Colonic mucosa (tissue), 4 donors: ENCODE results near the gene CYGB. TPM values are rescaled to one million over a fixed set of nuclear protein-coding genes. Genes with fewer than 3 reads are reported as not detected.

ENCODE experiments used
- DNase-seq: peaks from one replicate; pipeline ENCODE4 v3.0.0-alpha.2; 2020
- H3K27ac ChIP-seq: fragments of 200-600 bp; one replicate; pipeline ENCODE4 v1.8.0; 2021
- H3K27me3 ChIP-seq: fragments of 200-600 bp; one replicate; pipeline ENCODE4 v1.8.0; 2021
- H3K36me3 ChIP-seq: fragments of 200-600 bp; one replicate; pipeline ENCODE4 v1.8.0; 2021
- H3K4me1 ChIP-seq: fragments of 200-600 bp; one replicate; pipeline ENCODE4 v1.8.0; 2021; ENCODE audit warnings: mild to moderate bottlenecking
- H3K4me3 ChIP-seq: fragments of 200-600 bp; one replicate; pipeline ENCODE4 v1.8.0; 2021
- H3K9ac ChIP-seq, 2 donors: one replicate each; pipeline ENCODE4 v1.7.0; 2013; ENCODE audit warnings: control low read depth in 2 of 2, low read depth in 2 of 2, low read length in 2 of 2
- H3K9me3 ChIP-seq: fragments of 200-600 bp; one replicate; pipeline ENCODE4 v1.8.0; 2021
- CTCF ChIP-seq: fragments of 200-600 bp; IDR thresholded peaks from one replicate; pipeline ENCODE4 v1.8.0; 2022; ENCODE audit warnings: antibody characterized with exemption, mild to moderate bottlenecking
- intact Hi-C: fragments of 100-400 bp; cut with DNase I; formaldehyde crosslinking; loops from one replicate; pipeline ENCODE4 v1.14.1; 2022
- total RNA-seq, 2 donors: library from RNA; stranded (reverse); fragmentation: NEBNext Ultra II Directional in 1 of 2; extraction: Animal tissue kit (Norgen Biotek cat#: 25700) in 1 of 2; gene quantifications; one replicate each; pipeline ENCODE4 v1.2.1, GENCODE V29; 2021
- donor health status: healthy.
- donor health status: DM: no; HTN: no; CAD: no.
- donor health status: DM: no; HTN: no; CAD: no.

CYGB gene
- total RNA-seq, 2 donors from 2014 or later = 4.7 to 9.9 TPM

GRCh38 chr17:76544546-76545365 lies 7.2 kb upstream of the CYGB start:
- Histone ChIP-seq H3K4me1 (no peaks in the 10 kb centered on the region), H3K27ac (no peak overlapping the region), H3K4me3 (no peak overlapping the region), H3K36me3 (no peaks in the 10 kb centered on the region), H3K27me3 (no peaks in the 10 kb centered on the region), H3K9me3 (no peaks in the 10 kb centered on the region), H3K9ac (no peak overlapping the region)
- no peak for DNase-seq
- no peak for TF ChIP-seq CTCF
- intact Hi-C loops = no loop called here

- Histone ChIP-seq H3K36me3 (no peaks in the 10 kb centered on the region), H3K9ac (no peak overlapping the region), H3K4me1 (no peaks in the 10 kb centered on the region), H3K27me3 (peaks cover 2% of the 10 kb centered on the region), H3K9me3 (no peaks in the 10 kb centered on the region), H3K4me3 (no peak overlapping the region), H3K27ac (no peak overlapping the region)
- intact Hi-C loops = no loop called here
- DNase-seq = no peak
- TF ChIP-seq CTCF = no peak
These were observed 6.5 kb upstream of the CYGB start for GRCh38 chr17:76543826-76544545.

- TF ChIP-seq CTCF = no peak
- intact Hi-C loops = no loop called here
- H3K4me3 ChIP-seq = no peak overlapping the region
- H3K36me3 ChIP-seq = no peaks in the 10 kb centered on the region
- DNase-seq = no peak
- no peak overlapping the region for H3K27ac ChIP-seq
- no peaks in the 10 kb centered on the region for H3K4me1 ChIP-seq
- H3K9me3 ChIP-seq = no peaks in the 10 kb centered on the region
- H3K27me3 ChIP-seq = peaks cover 8% of the 10 kb centered on the region
- no peak overlapping the region for H3K9ac ChIP-seq
These were observed 5.9 kb upstream of the CYGB start for GRCh38 chr17:76543482-76543825.

- no peak for TF ChIP-seq CTCF
- intact Hi-C loops = no loop called here
- Histone ChIP-seq H3K9ac (no peak overlapping the region), H3K4me1 (no peaks in the 10 kb centered on the region), H3K4me3 (no peak overlapping the region), H3K36me3 (no peaks in the 10 kb centered on the region), H3K27me3 (peaks cover 12% of the 10 kb centered on the region), H3K27ac (no peak overlapping the region), H3K9me3 (no peaks in the 10 kb centered on the region)
- DNase-seq = no peak
These were observed 5.5 kb upstream of the CYGB start for GRCh38 chr17:76542984-76543383.

GRCh38 chr17:76542566-76542971 lies 5.1 kb upstream of the CYGB start:
- intact Hi-C loops = no loop called here
- no peaks in the 10 kb centered on the region for H3K4me1 ChIP-seq
- H3K9me3 ChIP-seq = no peaks in the 10 kb centered on the region
- H3K27ac ChIP-seq = no peak overlapping the region
- no peak for DNase-seq
- no peaks in the 10 kb centered on the region for H3K36me3 ChIP-seq
- peaks cover 16% of the 10 kb centered on the region for H3K27me3 ChIP-seq
- no peak for TF ChIP-seq CTCF
- H3K4me3 ChIP-seq = no peak overlapping the region
- no peak overlapping the region for H3K9ac ChIP-seq
